ENCODE measurements around the gene EFCAB11. TPM values are rescaled to one million over a fixed set of nuclear protein-coding genes. Genes with fewer than 3 reads are reported as not detected.
A peak's percentile ranks its signal among the peaks of the same experiment; 100 is the strongest.
"Not testable (repeated sequence)": the region's sequence is repeated elsewhere in the genome, so short reads cannot be mapped to it uniquely, and the experiment has no call there.

The EFCAB11 gene
- polyA plus RNA-seq, 1 donor (not counting 4 experiments of a cell fraction or from before 2014, with no cell fraction given): 12.9 TPM

GRCh38 chr14:89881839-89882238 lies 72.7 kb downstream of the EFCAB11 start:
- no peaks in the 10 kb centered on the region for H4K20me1 ChIP-seq (ENCODE audit: control insufficient read depth, extremely low read depth, insufficient read depth, low read length)
- H3K27me3 ChIP-seq (ENCODE audit: control insufficient read depth, extremely low read depth, insufficient read depth, low read length): no peaks in the 10 kb centered on the region
- no peak overlapping the region for H3K4me3 ChIP-seq (ENCODE audit: control insufficient read depth in 2 of 3, extremely low read depth in 1 of 3, insufficient read depth in 2 of 3, low read depth in 1 of 3, low read length in 3 of 3)
- FAIRE-seq (no peak), DNase-seq (ENCODE audit: low read depth, low spot score) (no peak)
- dilution Hi-C loops (cut with MboI; ENCODE audit: extremely low pct_ligation_motif_present, low sequenced_read_pairs): no loop called here
- H3K4me2 ChIP-seq (ENCODE audit: control insufficient read depth, extremely low read depth, insufficient read depth, low read depth, low read length): no peak overlapping the region
- H3K9ac ChIP-seq (ENCODE audit: control insufficient read depth, extremely low read depth, insufficient read depth, low read length): no peak overlapping the region
- no peaks in the 10 kb centered on the region for H3K9me3 ChIP-seq (ENCODE audit: control insufficient read depth, low read depth, low read length)
- H3K9me1 ChIP-seq (ENCODE audit: control insufficient read depth, extremely low read depth, insufficient read depth, low read length): no peaks in the 10 kb centered on the region
- no peaks in the 10 kb centered on the region for H3K4me1 ChIP-seq (ENCODE audit: control insufficient read depth, extremely low read depth, insufficient read depth, low read length)
- H2AFZ ChIP-seq (ENCODE audit: control insufficient read depth, low read length): no peak overlapping the region
- H3K36me3 ChIP-seq (ENCODE audit: control insufficient read depth in 2 of 2, extremely low read depth in 1 of 2, insufficient read depth in 2 of 2, low read length in 2 of 2): no peaks in the 10 kb centered on the region
- no peaks in the 10 kb centered on the region for H3K79me2 ChIP-seq (ENCODE audit: control insufficient read depth, insufficient read depth, low read length)
- TF ChIP-seq CTCF (optimal IDR thresholded peaks at IDR 0.05 in 1 of 3, IDR thresholded peaks at IDR 0.05 in 1 of 3, conservative IDR thresholded peaks at IDR 0.05 in 1 of 3; ENCODE audit: extremely low read depth in 1 of 3, insufficient read depth in 2 of 3, low read length in 3 of 3) (no peak), EZH2 (IDR thresholded peaks at IDR 0.05; ENCODE audit: low read length) (no peak)
- H3K27ac ChIP-seq (ENCODE audit: control insufficient read depth, insufficient read depth, low read length): no peak overlapping the region

- H3K36me3 ChIP-seq (ENCODE audit: control insufficient read depth in 2 of 2, extremely low read depth in 1 of 2, insufficient read depth in 2 of 2, low read length in 2 of 2); dilution Hi-C loops (cut with MboI; ENCODE audit: extremely low pct_ligation_motif_present, low sequenced_read_pairs); H3K27me3 ChIP-seq (ENCODE audit: control insufficient read depth, extremely low read depth, insufficient read depth, low read length); H3K4me1 ChIP-seq (ENCODE audit: control insufficient read depth, extremely low read depth, insufficient read depth, low read length); H3K79me2 ChIP-seq (ENCODE audit: control insufficient read depth, insufficient read depth, low read length); H3K27ac ChIP-seq (ENCODE audit: control insufficient read depth, insufficient read depth, low read length); H3K9me1 ChIP-seq (ENCODE audit: control insufficient read depth, extremely low read depth, insufficient read depth, low read length); H3K9ac ChIP-seq (ENCODE audit: control insufficient read depth, extremely low read depth, insufficient read depth, low read length); DNase-seq (ENCODE audit: low read depth, low spot score); H3K9me3 ChIP-seq (ENCODE audit: control insufficient read depth, low read depth, low read length); FAIRE-seq; H3K4me2 ChIP-seq (ENCODE audit: control insufficient read depth, extremely low read depth, insufficient read depth, low read depth, low read length); H3K4me3 ChIP-seq (ENCODE audit: control insufficient read depth in 2 of 3, extremely low read depth in 1 of 3, insufficient read depth in 2 of 3, low read depth in 1 of 3, low read length in 3 of 3); H4K20me1 ChIP-seq (ENCODE audit: control insufficient read depth, extremely low read depth, insufficient read depth, low read length); H2AFZ ChIP-seq (ENCODE audit: control insufficient read depth, low read length): not testable (repeated sequence)
Observed at GRCh38 chr14:89874091-89874490, 80.4 kb downstream of the EFCAB11 start.

- Histone ChIP-seq H2AFZ (ENCODE audit: control insufficient read depth, low read length) (no peak overlapping the region), H3K79me2 (ENCODE audit: control insufficient read depth, insufficient read depth, low read length) (no peaks in the 10 kb centered on the region), H3K4me2 (ENCODE audit: control insufficient read depth, extremely low read depth, insufficient read depth, low read depth, low read length) (no peak overlapping the region), H3K4me1 (ENCODE audit: control insufficient read depth, extremely low read depth, insufficient read depth, low read length) (peaks cover 12% of the 10 kb centered on the region), H3K27ac (ENCODE audit: control insufficient read depth, insufficient read depth, low read length) (no peak overlapping the region), H3K9ac (ENCODE audit: control insufficient read depth, extremely low read depth, insufficient read depth, low read length) (no peak overlapping the region), H4K20me1 (ENCODE audit: control insufficient read depth, extremely low read depth, insufficient read depth, low read length) (no peaks in the 10 kb centered on the region), H3K27me3 (ENCODE audit: control insufficient read depth, extremely low read depth, insufficient read depth, low read length) (no peaks in the 10 kb centered on the region), H3K4me3 (ENCODE audit: control insufficient read depth in 2 of 3, extremely low read depth in 1 of 3, insufficient read depth in 2 of 3, low read depth in 1 of 3, low read length in 3 of 3) (no peak overlapping the region), H3K36me3 (ENCODE audit: control insufficient read depth in 2 of 2, extremely low read depth in 1 of 2, insufficient read depth in 2 of 2, low read length in 2 of 2) (no peaks in the 10 kb centered on the region), H3K9me3 (ENCODE audit: control insufficient read depth, low read depth, low read length) (peaks cover 2% of the 10 kb centered on the region), H3K9me1 (ENCODE audit: control insufficient read depth, extremely low read depth, insufficient read depth, low read length) (peaks cover 5% of the 10 kb centered on the region)
- no peak for TF ChIP-seq CTCF (optimal IDR thresholded peaks at IDR 0.05 in 1 of 3, IDR thresholded peaks at IDR 0.05 in 1 of 3, conservative IDR thresholded peaks at IDR 0.05 in 1 of 3; ENCODE audit: extremely low read depth in 1 of 3, insufficient read depth in 2 of 3, low read length in 3 of 3)
- no peak for TF ChIP-seq EZH2 (IDR thresholded peaks at IDR 0.05; ENCODE audit: low read length)
- FAIRE-seq (no peak), DNase-seq (ENCODE audit: low read depth, low spot score) (peak; percentile 30)
- dilution Hi-C loops (cut with MboI; ENCODE audit: extremely low pct_ligation_motif_present, low sequenced_read_pairs): no loop called here
Observed at GRCh38 chr14:89870316-89870715, 84.2 kb downstream of the EFCAB11 start.
